H1 (cell line): ENCODE results near the gene GHRL. TPM values are rescaled to one million over a fixed set of nuclear protein-coding genes. Genes with fewer than 3 reads are reported as not detected.

ENCODE experiments used
- CTCF ChIA-PET: fragments of 300-600 bp; sonication (Branson Sonifier 250); formaldehyde crosslinking; loops from one replicate; lab custom pipeline; 2021; ENCODE audit not compliant: partially characterized antibody; lab: Charles Lee
- POLR2A ChIA-PET: fragments of 300-600 bp; sonication (Branson Sonifier 250); formaldehyde crosslinking; loops from one replicate; lab custom pipeline; 2021; ENCODE audit warnings: inconsistent platforms; ENCODE audit not compliant: partially characterized antibody; lab: Charles Lee
- DNase-seq, 2 experiments: peaks; one replicate each; pipeline versions ENCODE4 v3.0.0 to v3.0.0-alpha.2; 2010 to 2022; ENCODE audit warnings: low spot score in 2 of 2, low read depth in 1 of 2, mixed read lengths in 1 of 2
- FAIRE-seq: peaks from 2 replicates; lab custom pipeline; 2011; peaks lifted over from hg19 to GRCh38; lab: Jason Lieb, UNC
- H2AFZ ChIP-seq: 2 replicates; pipeline ENCODE4 v1.8.1; 2012; ENCODE audit warnings: low read length, inconsistent platforms
- H2AK5ac ChIP-seq: 2 replicates; pipeline ENCODE4 v1.6.1; 2013; ENCODE audit warnings: low read depth, low read length
- H2BK120ac ChIP-seq: replicated peaks from 2 replicates; pipeline ENCODE3; 2013; ENCODE audit warnings: low read depth, low read length, inconsistent platforms
- H2BK12ac ChIP-seq: 2 replicates; pipeline ENCODE4 v1.6.1; 2013; ENCODE audit warnings: low read depth, low read length
- H2BK15ac ChIP-seq: 2 replicates; pipeline ENCODE4 v1.6.1; 2013; ENCODE audit warnings: low read length
- H2BK20ac ChIP-seq: 2 replicates; pipeline ENCODE4 v1.6.1; 2013; ENCODE audit warnings: low read length
- H2BK5ac ChIP-seq: 2 replicates; pipeline ENCODE4 v1.6.1; 2013; ENCODE audit warnings: low read depth, low read length
- H3K14ac ChIP-seq: 2 replicates; pipeline ENCODE4 v1.6.1; 2013; ENCODE audit warnings: inconsistent platforms; ENCODE audit not compliant: insufficient read length
- H3K18ac ChIP-seq: 2 replicates; pipeline ENCODE4 v1.6.1; 2013; ENCODE audit warnings: low read length; ENCODE audit errors: extremely low read depth
- H3K23ac ChIP-seq: 2 replicates; pipeline ENCODE4 v1.6.1; 2013; ENCODE audit warnings: inconsistent platforms; ENCODE audit not compliant: insufficient read length
- H3K23me2 ChIP-seq: 2 replicates; pipeline ENCODE4 v1.6.1; 2013; ENCODE audit warnings: low read depth, low read length
- H3K27ac ChIP-seq: 2 replicates; pipeline ENCODE4 v1.6.1; 2011; ENCODE audit warnings: low read depth, low read length, inconsistent platforms
- H3K27me3 ChIP-seq, 4 experiments: replicated peaks in 1 of 4; 1 replicate in 1 of 4; 2 replicates in 3 of 4; pipeline versions ENCODE4 v1.6.1 to v1.8.1; 2011 to 2013; ENCODE audit warnings: low read length in 3 of 4, mild to moderate bottlenecking in 3 of 4, inconsistent platforms in 2 of 4, mixed read lengths in 2 of 4, moderate library complexity in 1 of 4; ENCODE audit not compliant: control insufficient read depth in 3 of 4, insufficient read depth in 3 of 4; ENCODE audit errors: extremely low read depth in 1 of 4
- H3K36me3 ChIP-seq, 4 experiments: 2 replicates each; pipeline versions ENCODE4 v1.6.1 to v1.8.1; 2011 to 2013; ENCODE audit warnings: mild to moderate bottlenecking in 4 of 4, low read length in 3 of 4, moderate library complexity in 2 of 4, control low read depth in 1 of 4, inconsistent platforms in 1 of 4; ENCODE audit not compliant: insufficient read depth in 4 of 4, control insufficient read depth in 2 of 4
- H3K4ac ChIP-seq: replicated peaks from 2 replicates; pipeline ENCODE3; 2013; ENCODE audit warnings: low read length, low read depth, mixed read lengths, inconsistent platforms; ENCODE audit not compliant: insufficient read length
- H3K4me1 ChIP-seq, 4 experiments: replicated peaks in 1 of 4; 1 replicate in 1 of 4; 2 replicates in 3 of 4; pipeline versions ENCODE4 v1.6.1 to v1.8.1; 2011 to 2013; ENCODE audit warnings: low read length in 3 of 4, inconsistent platforms in 2 of 4, mixed read lengths in 1 of 4; ENCODE audit not compliant: insufficient read depth in 4 of 4, control insufficient read depth in 3 of 4
- H3K4me2 ChIP-seq, 2 experiments: 2 replicates each; pipeline versions ENCODE4 v1.6.1 to v1.8.1; 2011 to 2013; ENCODE audit warnings: low read depth in 2 of 2, low read length in 2 of 2, control low read depth in 1 of 2, inconsistent platforms in 1 of 2, mild to moderate bottlenecking in 1 of 2; ENCODE audit not compliant: insufficient read depth in 1 of 2
- H3K4me3 ChIP-seq, 4 experiments: fragments of 200-600, 300-600 bp in 1 of 4; sonication (generic), shearing (Covaris generic), sonication (Bioruptor Twin) in 1 of 4; 2 replicates each; pipeline versions ENCODE4 v1.5.1 to v1.8.1; 2011 to 2016; ENCODE audit warnings: low read length in 4 of 4, low read depth in 3 of 4, control low read depth in 2 of 4, inconsistent platforms in 2 of 4, mild to moderate bottlenecking in 2 of 4, mixed read lengths in 1 of 4, moderate library complexity in 1 of 4; ENCODE audit not compliant: insufficient read depth in 2 of 4; ENCODE audit errors: extremely low read depth in 1 of 4
- H3K56ac ChIP-seq: replicated peaks from 2 replicates; pipeline ENCODE3; 2013; ENCODE audit warnings: low read depth, mild to moderate bottlenecking, mixed read lengths, low read length, inconsistent platforms; ENCODE audit not compliant: insufficient read length
- H3K79me1 ChIP-seq: 2 replicates; pipeline ENCODE4 v1.6.1; 2013; ENCODE audit warnings: low read depth, low read length, control low read depth
- H3K79me2 ChIP-seq, 2 experiments: 2 replicates each; pipeline versions ENCODE4 v1.6.1 to v1.8.1; 2012 to 2013; ENCODE audit warnings: low read length in 2 of 2, mild to moderate bottlenecking in 2 of 2, inconsistent platforms in 1 of 2; ENCODE audit not compliant: insufficient read depth in 2 of 2, control insufficient read depth in 1 of 2
- H3K9ac ChIP-seq, 4 experiments: replicated peaks in 1 of 4; 1 replicate in 1 of 4; 2 replicates in 3 of 4; pipeline versions ENCODE4 v1.6.1 to v1.8.1; 2011 to 2013; ENCODE audit warnings: low read depth in 3 of 4, low read length in 3 of 4, control low read depth in 2 of 4, mild to moderate bottlenecking in 2 of 4, moderate library complexity in 2 of 4, inconsistent platforms in 1 of 4; ENCODE audit errors: extremely low read depth in 1 of 4
- H3K9me3 ChIP-seq, 2 experiments: 2 replicates each; pipeline versions ENCODE4 v1.6.1 to v1.8.1; 2012 to 2013; ENCODE audit warnings: mild to moderate bottlenecking in 2 of 2, moderate library complexity in 2 of 2, control low read depth in 1 of 2, inconsistent platforms in 1 of 2, low read depth in 1 of 2, low read length in 1 of 2, mixed read lengths in 1 of 2; ENCODE audit not compliant: insufficient read depth in 2 of 2
- H4K20me1 ChIP-seq, 2 experiments: replicated peaks in 1 of 2; 2 replicates each; pipeline versions ENCODE3 to v1.8.1; 2011 to 2013; ENCODE audit warnings: inconsistent platforms in 2 of 2, low read length in 2 of 2, mild to moderate bottlenecking in 1 of 2; ENCODE audit not compliant: insufficient read depth in 2 of 2, control insufficient read depth in 1 of 2
- H4K5ac ChIP-seq: 2 replicates; pipeline ENCODE4 v1.6.1; 2013; ENCODE audit warnings: low read length, low read depth, mixed read lengths, inconsistent platforms; ENCODE audit not compliant: insufficient read length
- H4K8ac ChIP-seq: 2 replicates; pipeline ENCODE4 v1.8.0; 2013; ENCODE audit warnings: mild to moderate bottlenecking, moderate library complexity, low read length, inconsistent platforms; ENCODE audit not compliant: insufficient read depth; ENCODE audit errors: extremely low read depth
- H4K91ac ChIP-seq: replicated peaks from 2 replicates; pipeline ENCODE3; 2013; ENCODE audit warnings: low read length, mixed read lengths, inconsistent platforms; ENCODE audit not compliant: insufficient read length
- BRCA1 ChIP-seq: IDR thresholded peaks from 2 replicates; pipeline ENCODE4 v1.6.1; 2012; ENCODE audit warnings: low read depth, low read length, improper control_type of control experiment
- CBX5 ChIP-seq: fragments of 300-800, 300-1000 bp; sonication (generic); IDR thresholded peaks from 2 replicates; pipeline ENCODE4 v1.7.1; 2016; ENCODE audit warnings: antibody characterized with exemption, low read length, low read depth
- CTCF ChIP-seq, 3 experiments: IDR thresholded peaks; 1 replicate in 2 of 3; 2 replicates in 1 of 3; pipeline versions ENCODE4 v1.5.1 to v1.6.1; 2011; ENCODE audit warnings: low read length in 3 of 3, mild to moderate bottlenecking in 3 of 3, inconsistent platforms in 2 of 3, low read depth in 1 of 3, moderate library complexity in 1 of 3; ENCODE audit not compliant: insufficient read depth in 1 of 3; ENCODE audit errors: control extremely low read depth in 1 of 3
- EGR1 ChIP-seq: IDR thresholded peaks from 2 replicates; pipeline ENCODE4 v1.6.1; 2011; ENCODE audit warnings: low read depth, low read length, borderline replicate concordance
- EZH2 ChIP-seq: fragments of 200-600 bp; sonication (generic); IDR thresholded peaks from 2 replicates; pipeline ENCODE4 v1.7.1; 2012; ENCODE audit warnings: low read depth, mild to moderate bottlenecking, moderate library complexity, low read length, inconsistent platforms; ENCODE audit not compliant: severe bottlenecking
- HDAC6 ChIP-seq: IDR thresholded peaks from one replicate; pipeline ENCODE4 v1.7.1; 2012; ENCODE audit warnings: low read depth, mild to moderate bottlenecking, inconsistent platforms, low read length, moderate library complexity
- NRF1 ChIP-seq: IDR thresholded peaks from 2 replicates; pipeline ENCODE4 v1.6.1; 2011; ENCODE audit warnings: mild to moderate bottlenecking, low read depth, low read length, improper control_type of control experiment
- SIN3A ChIP-seq, 2 experiments: IDR thresholded peaks in 1 of 2; conservative IDR thresholded peaks in 1 of 2; 2 replicates each; pipeline ENCODE4 v1.6.1; 2011 to 2012; ENCODE audit warnings: low read length in 2 of 2, improper control_type of control experiment in 1 of 2, low read depth in 1 of 2, mild to moderate bottlenecking in 1 of 2
- SP2 ChIP-seq: IDR thresholded peaks from 2 replicates; pipeline ENCODE4 v1.6.1; 2012; ENCODE audit warnings: mild to moderate bottlenecking, low read length, inconsistent platforms
- TAF7 ChIP-seq: optimal IDR thresholded peaks from 2 replicates; pipeline ENCODE3; 2011; ENCODE audit warnings: low read depth, mild to moderate bottlenecking, inconsistent platforms, low read length, moderate library complexity, borderline replicate concordance
- WGBS, 2 experiments: shearing (Covaris generic) in 1 of 2; methylation state at CpG; one replicate each; pipeline versions ENCODE4 v1.1.6 to v1.1.7; 2013 to 2015; ENCODE audit warnings: low lambda C conversion rate in 2 of 2, mixed read lengths in 2 of 2, inconsistent platforms in 1 of 2, low coverage in 1 of 2, missing lambda C conversion rate in 1 of 2; ENCODE audit not compliant: insufficient replicate concordance in 2 of 2, insufficient coverage in 1 of 2, insufficient read length in 1 of 2; ENCODE audit errors: extremely low coverage in 1 of 2, missing lambda C conversion rate in 1 of 2; 5-methylcytosine and 5-hydroxymethylcytosine counted together
- polyA plus RNA-seq, 7 experiments: library from polyadenylated mRNA; depleted of rRNA in 3 of 7; stranded (reverse) in 5 of 7; unstranded in 2 of 7; fragments of >200 nt in 5 of 7; fragments of 200-250 nt in 2 of 7; gene quantifications; 1 replicate in 5 of 7; 2 replicates in 1 of 7; 4 replicates in 1 of 7; pipeline versions ENCODE4 v1.2.1 to v1.2.3, GENCODE V29; 2011 to 2013; ENCODE audit warnings: missing spikeins in 2 of 7, mixed read lengths in 2 of 7
- total RNA-seq: library from RNA; stranded (reverse); fragmentation: NEBNext Ultra II Directional; extraction: Animal tissue kit (Norgen Biotek cat#: 25700); gene quantifications from 2 replicates; pipeline ENCODE4 v1.2.1, GENCODE V29; 2021

Gene GHRL
- total and polyA plus RNA-seq, 2 of the 8 experiments (the other 6 are each of a cell fraction or from before 2014, with no cell fraction given) = 0.32 to 0.35 TPM

- Histone ChIP-seq H3K9me3 (no peaks in the 10 kb centered on the region), H3K4me2 (no peak overlapping the region), H3K14ac (no peak overlapping the region), H2BK15ac (no peak overlapping the region), H2BK5ac (no peak overlapping the region), H3K27ac (no peak overlapping the region), H2AFZ (no peak overlapping the region), H2BK120ac (no peak overlapping the region), H3K18ac (no peak overlapping the region), H4K91ac (no peak overlapping the region), H3K79me2 (peaks cover 0 to 8% of the 10 kb centered on the region in 2 experiments; a peak in 2 of 4 replicates), H3K4ac (no peak overlapping the region), H2BK20ac (no peak overlapping the region), H4K20me1 (no peaks in the 10 kb centered on the region), H3K23me2 (peaks cover 12% of the 10 kb centered on the region; the same call in 1 of the 2 replicates), H3K9ac (no peak overlapping the region), H3K27me3 (no peaks in the 10 kb centered on the region), H3K4me1 (peaks cover 0 to 9% (median 5%) of the 10 kb centered on the region in 4 experiments; a peak in 6 of 7 replicates), H3K23ac (no peak overlapping the region), H2BK12ac (no peak overlapping the region), H3K36me3 (no peaks in the 10 kb centered on the region), H4K5ac (no peak overlapping the region), H3K79me1 (0 out of 2 replicates have a peak, but pooled peaks cover 2% of the 10 kb centered on the region), H2AK5ac (no peak overlapping the region), H4K8ac (no peak overlapping the region), H3K56ac (no peak overlapping the region), H3K4me3 (no peak overlapping the region)
- no peak for FAIRE-seq
- DNase-seq = no peak
- POLR2A ChIA-PET = interaction anchor here (0.6 to 0.7 kb wide), 2 partner anchors 70 to 534 kb away, joined by 3 read pairs; no protein-coding TSS in a partner anchor
- CTCF ChIA-PET = interaction anchor here (1.5 kb wide), 1 partner anchor 80 kb away, joined by 3 read pairs; the partner anchor contains the start of gene IRAK2
- 83% methylated on average over 6 of the region's 6 CpGs; no CpG with 5 or more reads in 1 of the 2 experiments for WGBS, 2 experiments
- no peak for TF ChIP-seq HDAC6
- no peak for TF ChIP-seq SIN3A (conservative IDR thresholded peaks at IDR 0.05 in 1 of 2, IDR thresholded peaks at IDR 0.05 in 1 of 2; ENCODE audit: low read depth in 1 of 2, low read length in 2 of 2)
- TF ChIP-seq CTCF (IDR thresholded peaks at IDR 0.05; ENCODE audit: control extremely low read depth in 1 of 3, insufficient read depth in 1 of 3, low read depth in 1 of 3, low read length in 3 of 3) = no peak
- TF ChIP-seq NRF1 = no peak
- no peak for TF ChIP-seq EGR1
- no peak for TF ChIP-seq SP2
- no peak for TF ChIP-seq BRCA1
- TF ChIP-seq EZH2 = no peak
- no peak for TF ChIP-seq CBX5
- no peak for TF ChIP-seq TAF7
Measured at GRCh38 chr3:10245081-10245712, 47.5 kb downstream of the GHRL start.
